Measurements from ENCODE around the gene SUGP1. TPM values are rescaled to one million over a fixed set of nuclear protein-coding genes. Genes with fewer than 3 reads are reported as not detected.

SUGP1 gene
- total RNA-seq, 4 donors from 2014 or later = 16.1 to 40.2 (median 39.0) TPM

DNA sequence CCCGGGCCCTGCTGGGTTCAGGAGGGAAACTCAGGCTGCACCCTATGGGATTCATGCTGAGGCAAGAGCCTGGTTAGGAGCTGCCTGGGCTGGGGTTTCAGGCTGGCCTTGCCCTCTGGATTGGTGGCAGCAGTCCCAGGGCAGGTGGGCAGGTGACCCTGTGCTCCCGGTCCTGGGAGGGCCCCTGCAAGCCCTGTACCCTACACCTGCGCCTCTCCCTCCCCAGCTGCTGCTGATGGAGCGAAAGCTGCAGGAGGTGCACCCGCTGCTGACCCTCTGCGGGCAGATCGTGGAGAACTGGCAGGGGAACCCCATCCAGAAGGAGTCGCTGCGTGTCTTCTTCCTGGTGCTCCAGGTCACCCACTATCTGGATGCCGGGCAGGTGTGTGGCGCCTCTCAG, 20.7 kb upstream of the SUGP1 start:
- no peak overlapping the region for H3K4me3 ChIP-seq (ENCODE audit: low read depth, poor library complexity, severe bottlenecking)
- 94 to 95% methylated on average over 5 to 10 of the region's 11 CpGs for WGBS, 2 donors
- DNase-seq (ENCODE audit: low spot score in 2 of 2) = no peak
- intact Hi-C loops (cut with DNase I; ENCODE audit: low total_unique reads) = loop anchor here (5.0 kb wide), 1 partner anchor 194 kb away; no protein-coding TSS in a partner anchor
- TF ChIP-seq POLR2A (IDR thresholded peaks at IDR 0.05) = no peak
- no peak for TF ChIP-seq CTCF (IDR thresholded peaks at IDR 0.05)

GRCh38 chr19:19338082-19338481, 17.8 kb upstream of the SUGP1 start:
- WGBS, 2 donors = 57 to 63% methylated on average over 4 to 7 of the region's 7 CpGs
- DNase-seq (ENCODE audit: low spot score in 2 of 2) = no peak
- no peak for TF ChIP-seq POLR2A (IDR thresholded peaks at IDR 0.05)
- TF ChIP-seq CTCF (IDR thresholded peaks at IDR 0.05) = no peak
- intact Hi-C loops (cut with DNase I; ENCODE audit: low total_unique reads) = no loop called here
- H3K4me3 ChIP-seq (ENCODE audit: low read depth, poor library complexity, severe bottlenecking) = no peak overlapping the region

DNA sequence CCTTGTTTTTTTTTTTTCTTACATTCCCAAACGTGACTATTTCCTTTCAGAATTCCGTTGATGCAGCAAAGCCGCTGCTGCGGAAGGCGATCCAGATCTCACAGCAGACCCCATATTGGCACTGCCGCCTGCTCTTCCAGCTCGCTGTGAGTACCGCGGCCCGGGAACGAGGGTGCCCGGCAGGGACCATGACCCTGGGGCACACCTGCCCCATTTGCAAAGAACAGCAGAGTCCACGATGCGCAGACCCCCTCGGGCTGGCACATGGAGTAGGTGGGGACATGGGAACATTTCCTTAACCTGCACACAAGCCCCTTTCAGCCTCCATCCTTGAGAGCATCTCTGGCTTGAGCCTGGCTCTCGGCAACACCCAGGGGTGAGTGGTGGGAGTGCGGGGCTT, 16.8 kb upstream of the SUGP1 start:
- intact Hi-C loops (cut with DNase I; ENCODE audit: low total_unique reads) = no loop called here
- DNase-seq (ENCODE audit: low spot score in 2 of 2) = no peak
- TF ChIP-seq POLR2A (IDR thresholded peaks at IDR 0.05) = no peak
- TF ChIP-seq CTCF (IDR thresholded peaks at IDR 0.05) = no peak
- WGBS, 2 donors = 57 to 75% methylated on average over 15 to 17 of the region's 17 CpGs
- no peak overlapping the region for H3K4me3 ChIP-seq (ENCODE audit: low read depth, poor library complexity, severe bottlenecking)

GRCh38 chr19:19336597-19336996, 16.3 kb upstream of the SUGP1 start:
- 36% methylated on average over 3 of the region's 3 CpGs for WGBS, 2 donors
- intact Hi-C loops (cut with DNase I; ENCODE audit: low total_unique reads) = no loop called here
- no peak for DNase-seq (ENCODE audit: low spot score in 2 of 2)
- TF ChIP-seq CTCF (IDR thresholded peaks at IDR 0.05) (no peak), POLR2A (IDR thresholded peaks at IDR 0.05) (no peak)
- no peak overlapping the region for H3K4me3 ChIP-seq (ENCODE audit: low read depth, poor library complexity, severe bottlenecking)

DNA sequence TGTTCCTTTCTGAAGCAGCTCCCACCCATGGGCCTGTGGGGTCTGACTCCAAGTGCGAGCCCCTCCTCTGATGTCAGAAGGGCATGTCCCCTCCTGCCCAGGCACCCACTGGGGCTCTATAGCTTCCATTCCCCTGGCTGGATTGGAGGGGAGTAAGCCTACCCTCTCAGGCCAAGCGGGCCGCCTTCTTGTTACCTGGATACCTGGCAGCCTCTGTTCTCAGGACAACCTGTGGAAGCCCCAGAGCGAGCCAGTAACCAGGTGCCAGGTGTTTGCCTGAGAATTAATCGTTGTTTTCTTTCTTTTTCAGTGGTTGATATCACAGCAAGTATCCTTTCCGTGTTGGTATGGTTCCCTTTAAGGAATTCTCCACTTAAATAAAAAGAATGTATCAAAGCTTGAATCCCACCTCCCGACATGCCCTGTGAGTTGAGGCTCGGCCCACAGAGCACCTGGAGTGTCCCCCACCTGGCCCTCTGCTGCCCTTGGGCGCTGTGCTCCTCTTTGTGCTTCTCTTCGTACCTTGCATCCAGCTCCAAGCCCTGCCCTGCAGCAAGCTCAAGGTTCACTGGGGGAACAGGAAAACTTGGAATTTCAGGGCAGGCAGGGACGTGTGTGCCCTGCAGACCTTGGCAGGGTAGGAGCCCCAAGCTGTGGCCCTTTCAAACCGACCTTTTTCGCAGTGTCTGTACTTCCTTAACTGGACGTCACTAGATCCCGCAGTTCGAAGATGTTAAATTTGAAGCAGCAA, 15.3 kb upstream of the SUGP1 start:
- H3K4me3 ChIP-seq (ENCODE audit: low read depth, poor library complexity, severe bottlenecking) = no peak overlapping the region
- TF ChIP-seq POLR2A (IDR thresholded peaks at IDR 0.05) (no peak), CTCF (IDR thresholded peaks at IDR 0.05) (no peak)
- intact Hi-C loops (cut with DNase I; ENCODE audit: low total_unique reads) = no loop called here
- no peak for DNase-seq (ENCODE audit: low spot score in 2 of 2)
- WGBS, 2 donors = 45 to 61% methylated on average over 16 of the region's 16 CpGs

- no peak for DNase-seq (ENCODE audit: low spot score in 2 of 2)
- H3K4me3 ChIP-seq (ENCODE audit: low read depth, poor library complexity, severe bottlenecking) = no peak overlapping the region
- intact Hi-C loops (cut with DNase I; ENCODE audit: low total_unique reads) = no loop called here
Measured at GRCh38 chr19:19334989-19335344, 14.7 kb upstream of the SUGP1 start.

More at GRCh38 chr19:19334989-19335344, 14.7 kb upstream of the SUGP1 start:
- WGBS, 2 donors = 66 to 83% methylated on average over 3 of the region's 3 CpGs
- TF ChIP-seq CTCF (IDR thresholded peaks at IDR 0.05) (no peak), POLR2A (IDR thresholded peaks at IDR 0.05) (no peak)
